WI38 (cell line): ENCODE results near the gene CNPY3.

Experiments
- H3K4me3 ChIP-seq: 2 replicates; pipeline ENCODE4 v1.5.1; 2011; ENCODE audit warnings: low read depth, mild to moderate bottlenecking, control low read depth, low read length
- CTCF ChIP-seq: IDR thresholded peaks from 2 replicates; pipeline ENCODE4 v1.5.1; 2012; ENCODE audit warnings: low read depth, mild to moderate bottlenecking, control low read depth, low read length

Gene CNPY3

GRCh38 chr6:42909835-42910234 is 19.4 kb upstream of the CNPY3 start:
- TF ChIP-seq CTCF, result no peak
- H3K4me3 ChIP-seq, result no peak overlapping the region

GRCh38 chr6:42911171-42912021 is 17.9 kb upstream of the CNPY3 start:
- no peak for TF ChIP-seq CTCF
- H3K4me3 ChIP-seq, result no peak overlapping the region

- no peak overlapping the region for H3K4me3 ChIP-seq
- TF ChIP-seq CTCF, result no peak
These were observed 14.7 kb upstream of the CNPY3 start for GRCh38 chr6:42914546-42914945.

GRCh38 chr6:42915732-42916131 is 13.5 kb upstream of the CNPY3 start, which contains the start of gene PTCRA:
PTCRA (plus strand) TSS chr6:42916053; CDS start chr6:42916070, 17 bp downstream.
- H3K4me3 ChIP-seq, result no peak within 1 kb of the TSS
- no peak for TF ChIP-seq CTCF

GRCh38 chr6:42916288-42916687 is 13.0 kb upstream of the CNPY3 start:
- no peak for TF ChIP-seq CTCF
- H3K4me3 ChIP-seq, result no peak overlapping the region

GRCh38 chr6:42921801-42922200 is 7.5 kb upstream of the CNPY3 start:
- no peak for TF ChIP-seq CTCF
- no peak overlapping the region for H3K4me3 ChIP-seq

- TF ChIP-seq CTCF, result no peak
- H3K4me3 ChIP-seq, result no peak overlapping the region
These were observed 5.6 kb upstream of the CNPY3 start for GRCh38 chr6:42923666-42924065.
